Cardiac ventricle fibroblast (primary cell): Measurements from ENCODE around the gene CFAP53. TPM values are rescaled to one million over a fixed set of nuclear protein-coding genes. Genes with fewer than 3 reads are reported as not detected.

Experiments used
- total RNA-seq: library from RNA; depleted of rRNA; stranded (reverse); fragments of >200 nt; gene quantifications from 2 replicates; pipeline ENCODE4 v1.2.3, GENCODE V29; 2015

CFAP53 gene
- 0.62 and 0.78 TPM in 2 replicates for total RNA-seq

GRCh38 chr18:50266248-50266704 is at the start of gene CFAP53:
Gene CFAP53 (minus strand): TSS chr18:50266495. CDS start chr18:50266404, 91 bp downstream.

DNA sequence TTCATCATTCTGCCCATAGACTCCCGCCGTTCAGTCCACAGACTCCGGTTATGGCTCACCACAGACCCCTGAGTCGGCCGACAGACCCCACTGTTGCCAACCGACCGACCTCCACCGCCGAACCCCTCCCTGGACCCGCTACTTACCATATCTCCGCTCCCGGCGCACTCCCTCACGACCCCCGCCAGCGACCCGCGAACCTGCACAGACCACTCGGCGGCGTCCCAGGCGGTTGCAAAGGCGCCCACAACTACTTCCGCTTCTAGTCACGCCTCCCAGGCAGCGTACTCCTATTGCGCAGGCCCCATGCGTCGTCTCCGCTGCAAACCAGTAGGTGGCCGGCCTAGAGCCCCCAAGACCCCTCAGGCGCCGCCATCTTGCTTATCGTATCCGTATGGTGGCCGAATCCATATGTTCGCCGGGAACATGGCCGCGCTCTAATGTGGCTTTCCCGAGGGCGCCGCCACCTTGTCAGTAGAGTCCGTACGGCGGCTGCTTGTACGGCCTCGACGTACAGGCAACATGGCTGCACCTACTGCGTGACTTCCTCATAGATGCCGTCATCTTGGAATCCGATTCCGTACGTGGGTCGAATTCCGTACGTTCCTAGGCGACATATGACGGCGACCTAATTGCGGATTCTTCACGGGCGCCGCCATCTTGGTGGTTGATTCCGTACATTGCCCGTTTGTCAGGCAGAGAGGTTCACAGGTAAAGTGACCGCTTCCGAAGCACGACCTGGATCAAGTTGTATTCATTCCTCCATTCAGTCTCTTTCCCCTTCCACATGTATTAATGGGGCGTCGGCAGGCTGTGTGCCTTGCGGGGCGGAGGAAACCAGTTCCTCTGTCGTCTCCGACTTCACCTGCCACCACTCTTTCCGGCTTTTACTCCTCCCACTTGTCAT is 21.4 kb upstream of the CFAP53 start, which contains the start of gene CXXC1:
CXXC1 (minus strand) TSS at position 252 of the 907 bp plus-strand sequence; CDS start at position 149, 103 bp downstream.

DNA sequence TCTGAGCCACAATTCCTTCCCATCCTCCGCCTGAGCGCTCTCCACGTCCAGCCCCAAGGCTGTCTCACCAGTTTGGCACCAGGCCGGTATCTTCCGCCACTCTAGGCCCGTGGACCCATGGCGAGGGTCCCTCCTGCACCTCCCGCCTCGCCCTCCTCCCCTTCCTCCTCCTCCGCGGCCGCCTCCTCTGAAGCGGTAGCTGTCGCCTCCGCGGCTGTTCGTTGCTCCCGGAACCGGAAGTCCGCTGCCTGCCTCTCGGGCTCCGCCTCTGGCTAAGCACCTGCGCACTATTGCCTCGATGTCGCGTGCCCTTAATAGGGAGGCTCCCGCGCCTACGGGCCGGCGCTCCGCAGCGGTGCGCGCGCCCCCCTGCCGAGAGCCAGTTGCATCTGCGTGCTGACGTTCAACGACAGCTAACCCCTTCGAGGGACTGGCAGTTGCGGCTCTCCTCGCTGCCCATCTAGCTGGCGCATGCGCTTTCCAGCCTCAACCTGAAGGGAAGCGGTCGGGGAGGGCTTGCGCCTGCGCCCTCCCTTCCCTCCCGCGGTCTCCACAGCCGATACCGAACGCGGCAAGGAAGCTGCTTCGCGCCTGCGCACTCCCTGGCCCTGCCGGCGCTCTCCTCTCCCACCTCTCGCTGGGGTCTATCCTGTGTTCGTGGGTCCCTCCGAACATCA is 15.1 kb upstream of the CFAP53 start, which contains the start of gene MBD1:
MBD1 (minus strand) TSS at position 229 of the 677 bp plus-strand sequence. CDS start 1,531 bp downstream, outside the sequence.

GRCh38 chr18:50194631-50195532 is 71.4 kb downstream of the CFAP53 start, which contains the start of gene MYO5B:
Gene MYO5B (minus strand): TSS chr18:50195147. CDS start chr18:50194793, 354 bp downstream.

Other genes starting within 250 kb of the CFAP53 start
- gene MYO5B, start 71.3 kb downstream of the CFAP53 start, total RNA-seq, result 0.25 TPM in 1 of 2 replicates, not detected in the other
- gene MBD1, start 15.0 kb upstream of the CFAP53 start, total RNA-seq, result 37.6 and 45.1 TPM in 2 replicates
- 28.4 and 33.1 TPM in 2 replicates for gene CXXC1, start 21.2 kb upstream of the CFAP53 start, total RNA-seq
- 0.62 and 3.4 TPM in 2 replicates for gene SKA1, start 108.6 kb upstream of the CFAP53 start, total RNA-seq